Glomerular visceral epithelial cell (primary cell): Measurements from ENCODE around the gene UBE2V1.
A peak's percentile ranks its signal among the peaks of the same experiment; 100 is the strongest.
"Not testable (repeated sequence)": the region's sequence is repeated elsewhere in the genome, so short reads cannot be mapped to it uniquely, and the experiment has no call there.

Experiments
- DNase-seq: peaks from one replicate; pipeline ENCODE4 v3.0.0-alpha.2; 2016; ENCODE audit errors: extremely low spot score

Gene UBE2V1

GRCh38 chr20:50112512-50113419 is at the start of gene UBE2V1:
TSS of gene UBE2V1 (minus strand) at chr20:50113150. CDS start at chr20:50113128, 22 bp downstream.
- DNase-seq = peak; percentile 91

GRCh38 chr20:50161494-50161893 is 48.5 kb upstream of the UBE2V1 start:
- DNase-seq = not testable (repeated sequence)

- peak; percentile 94 for DNase-seq
Measured at GRCh38 chr20:50153500-50154377, 40.8 kb upstream of the UBE2V1 start, which contains the start of gene PEDS1. TSS of gene PEDS1 (minus strand) at chr20:50153723. CDS start at chr20:50153637, 86 bp downstream.

GRCh38 chr20:50153153-50153499 is 40.2 kb upstream of the UBE2V1 start:
- DNase-seq = no peak

DNA sequence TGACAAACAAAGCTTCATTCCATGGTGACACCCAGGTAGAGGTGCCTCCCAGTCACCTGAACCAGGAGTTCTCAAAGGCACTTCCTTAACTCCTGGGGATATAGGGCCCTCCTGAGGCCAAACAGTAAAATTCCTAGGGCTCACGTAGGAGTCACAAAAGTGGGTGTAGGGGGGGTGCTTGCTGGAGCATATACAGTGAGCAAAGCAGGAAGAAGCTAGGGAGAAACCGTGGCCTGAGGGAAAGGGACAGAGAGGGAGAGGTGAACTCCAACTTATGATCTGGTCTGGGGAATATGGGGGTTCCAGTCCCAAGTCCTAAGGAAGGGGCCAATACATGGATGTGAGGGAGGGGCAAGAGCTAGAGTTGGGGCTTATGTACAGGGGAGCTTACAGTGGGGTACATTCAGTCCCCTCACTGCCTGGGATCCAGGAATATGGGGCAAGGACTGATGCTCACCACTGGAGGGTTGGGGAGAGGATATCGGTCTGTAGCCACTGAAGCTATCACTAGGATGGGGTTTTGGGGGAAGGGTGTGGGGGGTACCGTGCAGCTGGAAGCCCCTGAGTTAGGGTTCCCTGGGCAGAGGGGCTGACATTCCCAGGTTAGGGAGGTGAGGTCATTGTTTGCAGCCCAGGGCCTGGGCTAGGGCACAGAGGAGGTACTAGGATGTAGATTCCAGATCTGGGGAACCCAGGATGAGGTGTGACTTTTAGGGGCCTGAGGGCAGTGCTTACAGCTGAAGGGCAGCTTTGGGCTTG is 39.6 kb upstream of the UBE2V1 start:
- DNase-seq = peak; percentile 54

DNA sequence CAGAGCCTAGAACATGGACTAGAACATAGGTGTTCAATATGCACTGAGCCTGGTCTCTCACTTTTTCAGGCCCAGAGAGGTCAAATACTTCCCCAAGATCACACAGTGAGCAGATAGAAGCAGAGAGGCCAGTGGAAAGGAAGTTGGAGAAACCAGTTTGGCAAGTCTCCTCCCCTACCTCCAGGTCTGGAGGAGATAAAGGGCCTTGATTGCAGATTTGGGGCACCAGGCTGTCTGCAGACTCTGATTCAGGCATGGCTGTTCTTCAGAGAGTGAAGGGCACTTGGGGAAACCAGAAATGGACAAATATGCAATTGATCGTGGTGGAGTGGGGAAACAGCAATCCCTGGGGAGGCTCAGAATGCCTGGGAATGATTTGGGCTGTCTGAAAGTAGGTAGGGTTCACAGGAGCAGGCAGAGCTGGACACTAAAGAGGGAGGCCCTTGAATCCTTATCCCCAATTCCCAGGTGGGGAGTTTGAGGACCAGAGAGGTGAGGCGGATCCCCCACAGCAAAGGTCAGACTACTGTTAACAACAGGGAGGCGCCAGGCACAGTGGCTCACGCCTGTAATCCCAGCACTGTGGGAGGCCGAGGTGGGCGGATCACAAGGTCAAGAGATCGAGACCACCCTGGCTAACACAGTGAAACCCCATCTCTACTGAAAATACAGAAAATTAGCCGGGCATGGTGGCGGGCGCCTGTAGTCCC is 38.2 kb upstream of the UBE2V1 start:
- DNase-seq = no peak

DNA sequence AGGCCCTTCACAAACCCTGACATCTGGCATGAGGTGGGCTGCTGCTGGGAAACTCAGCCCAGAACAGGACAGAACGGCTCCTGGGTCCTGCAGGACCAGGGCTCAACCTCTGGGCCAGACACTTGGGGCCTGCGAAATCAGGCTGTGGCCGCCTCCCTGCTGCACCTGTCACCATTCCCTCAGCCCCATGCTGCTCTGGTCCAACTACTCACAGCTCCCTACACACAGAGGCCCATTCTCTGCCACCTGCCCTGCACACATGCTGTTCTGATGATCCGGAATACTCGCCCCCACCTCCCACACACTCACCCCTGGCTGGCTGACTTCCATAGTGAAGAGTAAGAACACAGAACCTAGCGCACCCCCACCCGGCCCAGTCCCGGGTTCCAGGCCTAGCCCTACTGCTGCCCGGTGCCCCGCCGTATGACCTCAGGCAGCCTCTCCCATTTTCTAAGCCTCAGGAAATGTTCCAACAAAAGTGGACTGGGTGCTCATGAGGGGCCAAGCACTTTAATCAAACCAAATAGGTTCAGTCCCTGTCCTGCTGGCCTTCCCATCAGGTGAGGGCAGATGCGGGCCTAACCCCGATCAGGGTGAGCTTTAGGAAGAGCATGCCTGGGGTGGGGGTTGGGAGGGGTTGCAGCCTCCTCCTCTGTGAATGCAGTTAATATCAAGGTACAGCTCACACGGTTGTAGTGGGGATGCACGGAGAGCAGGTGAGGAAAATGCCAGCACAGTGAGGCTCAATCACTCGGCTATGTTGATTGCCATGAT is 36.7 kb upstream of the UBE2V1 start:
- DNase-seq = no peak

DNA sequence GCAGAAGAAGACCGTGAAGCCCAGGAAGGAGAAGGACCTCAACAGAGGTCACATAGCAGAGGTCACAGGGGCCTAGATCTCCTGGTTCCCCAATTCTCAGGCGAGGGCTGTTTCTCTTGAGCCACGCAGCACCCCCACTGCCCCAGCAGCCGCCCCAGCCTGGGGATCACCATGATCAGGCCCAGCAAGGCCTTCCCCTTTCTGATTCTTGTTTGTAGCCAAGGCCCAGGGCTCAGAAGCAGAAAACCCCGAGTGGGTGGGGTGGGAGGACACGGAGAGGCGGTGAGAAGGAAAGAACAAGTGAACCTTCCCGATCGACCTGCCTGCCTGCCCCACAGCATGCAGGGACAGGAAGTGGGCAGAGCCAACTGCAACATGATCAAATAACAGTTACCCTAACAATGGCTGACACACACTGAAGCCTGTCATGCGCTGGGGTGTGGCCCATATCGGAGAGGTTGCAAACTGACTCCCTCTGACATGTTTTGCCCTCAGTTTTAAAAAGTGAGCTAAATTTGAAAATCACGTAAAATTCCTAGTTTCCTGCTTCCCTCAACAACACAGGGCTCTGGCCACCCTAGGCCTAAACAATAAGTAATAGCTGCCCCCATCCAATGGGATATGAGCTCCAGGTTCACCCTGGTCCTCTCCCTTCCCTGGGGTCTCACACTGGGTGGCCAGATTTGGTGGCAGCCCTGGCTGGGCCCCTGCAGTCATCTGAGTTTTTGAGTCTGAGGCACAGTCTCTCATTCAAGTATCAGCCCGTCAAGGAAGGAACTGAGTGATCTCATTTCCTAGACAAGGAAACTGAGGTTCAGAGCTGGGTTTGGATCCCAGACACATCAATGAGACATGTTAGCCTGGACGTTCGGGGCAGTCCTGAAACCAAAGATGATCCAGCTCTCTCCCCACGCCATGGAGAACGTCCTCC is 34.0 kb upstream of the UBE2V1 start:
- peak; percentile 34 for DNase-seq

GRCh38 chr20:50146214-50146613 is 33.3 kb upstream of the UBE2V1 start:
- DNase-seq = no peak

GRCh38 chr20:50145566-50145965 is 32.6 kb upstream of the UBE2V1 start:
- no peak for DNase-seq

- DNase-seq = peak; percentile 88
Measured at GRCh38 chr20:50144362-50144761, 31.4 kb upstream of the UBE2V1 start.

DNA sequence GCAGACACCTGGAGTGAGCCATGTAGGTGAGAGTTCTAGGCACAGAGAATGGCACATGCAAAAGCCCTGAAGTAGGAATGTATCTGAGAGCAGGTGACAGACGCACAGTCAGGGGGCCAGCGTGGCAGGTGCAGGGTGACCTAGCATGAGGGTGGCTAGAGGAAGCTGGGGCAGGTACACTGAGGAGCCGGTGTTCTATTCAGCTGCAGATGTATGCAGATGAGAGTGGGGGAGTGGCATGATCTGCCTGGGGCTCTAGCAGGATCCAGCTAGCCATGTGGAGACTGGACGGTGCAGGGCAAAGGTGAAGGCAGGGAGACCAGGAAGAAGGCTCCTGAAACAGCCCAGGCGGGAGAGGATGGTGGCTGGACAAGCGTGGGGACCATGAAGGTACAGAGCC is 29.9 kb upstream of the UBE2V1 start:
- no peak for DNase-seq

GRCh38 chr20:50141811-50142561 is 29.0 kb upstream of the UBE2V1 start:
- DNase-seq = no peak

DNA sequence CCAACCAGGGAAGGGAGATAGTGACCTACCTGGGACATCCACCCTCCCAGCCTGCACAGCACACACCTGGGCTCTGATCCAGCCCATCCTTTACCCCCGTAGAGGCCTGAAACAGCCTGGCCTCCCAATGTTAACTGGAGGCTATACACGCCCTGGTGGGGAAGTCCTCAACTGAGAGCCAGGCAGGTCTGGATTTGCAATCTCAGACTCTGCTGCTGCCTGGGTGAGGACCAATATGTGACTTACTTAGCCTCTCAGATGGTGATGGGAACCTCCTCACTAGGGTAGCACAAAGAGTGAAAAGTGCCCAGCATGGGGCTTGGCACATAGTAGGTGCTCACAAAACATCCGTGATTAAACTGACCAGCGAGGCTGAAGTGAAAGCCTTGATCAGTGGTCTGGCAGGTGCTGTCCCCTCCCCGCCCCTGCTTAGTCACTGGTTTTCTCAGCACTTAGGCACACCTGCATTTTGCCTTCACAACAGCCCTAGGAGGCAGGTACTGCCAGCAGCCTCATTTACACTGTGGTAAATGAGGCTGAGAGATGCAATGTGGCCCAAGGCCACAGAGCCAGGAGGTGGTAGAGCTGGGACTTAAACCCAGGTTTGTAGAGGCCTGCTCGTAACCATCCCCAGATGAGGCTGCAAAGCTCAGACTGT is 28.2 kb upstream of the UBE2V1 start:
- DNase-seq = no peak

DNA sequence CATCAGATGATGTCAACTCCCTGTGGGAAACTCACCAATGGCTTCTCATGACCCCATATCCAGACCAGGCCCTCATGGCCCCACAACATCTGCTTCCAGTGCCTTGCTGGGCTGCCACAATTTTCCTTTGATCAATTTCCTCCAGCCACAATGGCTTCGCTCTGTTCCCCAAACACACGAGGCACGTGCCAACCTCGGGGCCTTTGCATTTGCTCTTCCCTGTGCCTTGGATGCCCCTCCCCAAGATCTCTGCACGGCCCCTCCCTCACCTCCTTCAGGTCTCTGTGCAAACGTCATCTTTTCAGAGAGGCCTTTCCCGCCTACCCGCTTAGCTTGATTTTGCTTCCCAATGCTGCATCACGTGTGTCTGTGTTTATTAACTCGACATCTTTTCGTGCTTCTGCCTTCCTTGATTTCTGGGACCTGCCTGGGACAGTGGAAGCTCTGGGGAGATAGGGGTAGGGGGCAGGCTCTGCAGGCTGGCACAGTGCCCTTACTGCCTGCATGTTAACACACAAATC is 27.4 kb upstream of the UBE2V1 start:
- DNase-seq = no peak

DNA sequence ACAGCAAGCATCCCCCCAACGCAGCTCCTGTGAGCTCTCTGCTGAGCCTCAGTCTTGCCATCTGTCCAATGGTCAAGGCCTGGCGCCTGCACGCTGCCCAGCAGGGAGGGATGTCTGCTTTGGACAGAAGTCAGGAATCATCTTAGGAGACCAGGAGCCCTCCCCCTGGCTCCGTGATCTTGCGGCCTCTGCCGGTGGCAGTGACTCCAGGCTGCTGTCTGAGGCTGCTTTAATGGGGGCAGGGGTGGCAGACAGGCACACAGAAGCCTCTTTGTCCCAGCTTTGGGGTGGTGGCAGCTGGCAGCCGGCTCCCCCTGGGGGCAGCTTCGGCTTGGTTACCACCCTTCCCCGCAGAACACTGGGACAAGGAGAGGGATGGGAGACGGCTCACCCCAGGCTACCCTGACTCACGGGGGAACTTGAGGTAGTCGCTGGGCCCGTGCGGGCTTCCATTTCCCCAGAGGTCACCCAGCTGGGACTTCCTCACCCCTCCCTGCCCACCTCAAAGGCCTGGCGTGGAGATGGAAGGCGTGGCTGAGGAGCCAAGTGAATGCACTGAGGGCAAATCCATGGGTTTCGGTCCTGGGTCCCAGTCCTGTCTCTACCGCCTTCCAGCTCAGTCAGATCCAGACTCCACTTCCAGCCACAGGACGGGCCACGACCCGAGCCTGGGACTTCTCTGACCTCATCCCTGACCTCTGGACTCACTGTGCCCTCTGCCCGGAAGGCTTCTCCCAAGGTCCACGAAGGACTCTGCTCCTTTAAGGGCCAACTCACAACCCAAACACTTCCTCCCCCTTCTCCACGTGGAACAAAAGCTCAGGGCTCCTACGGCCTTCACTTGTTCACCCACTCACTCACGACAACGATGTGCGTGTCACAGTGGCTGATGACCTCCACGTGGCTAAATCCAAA is 25.8 kb upstream of the UBE2V1 start:
- no peak for DNase-seq

GRCh38 chr20:50138120-50138478 is 25.1 kb upstream of the UBE2V1 start:
- DNase-seq = no peak
